KOPT-K1 (cell line): ENCODE data around the gene SPAG4.
A peak's percentile ranks its signal among the peaks of the same experiment; 100 is the strongest.

Experiments used
- H3K27ac ChIP-seq: fragments of 200-600 bp; sonication (generic); 2 replicates; pipeline ENCODE4 v1.5.1; 2016; ENCODE audit warnings: antibody characterized with exemption, mild to moderate bottlenecking, low read depth, low read length; ENCODE audit not compliant: poor library complexity, severe bottlenecking
- H3K36me3 ChIP-seq: fragments of 200-600 bp; sonication (generic); 2 replicates; pipeline ENCODE4 v1.5.1; 2017; ENCODE audit warnings: antibody characterized with exemption, mild to moderate bottlenecking, low read length, moderate library complexity; ENCODE audit not compliant: insufficient read depth
- H3K9me3 ChIP-seq: fragments of 200-600 bp; sonication (generic); 2 replicates; pipeline ENCODE4 v1.5.1; 2017; ENCODE audit warnings: antibody characterized with exemption, low read length, mild to moderate bottlenecking; ENCODE audit not compliant: insufficient read depth, poor library complexity, severe bottlenecking

Gene SPAG4

DNA sequence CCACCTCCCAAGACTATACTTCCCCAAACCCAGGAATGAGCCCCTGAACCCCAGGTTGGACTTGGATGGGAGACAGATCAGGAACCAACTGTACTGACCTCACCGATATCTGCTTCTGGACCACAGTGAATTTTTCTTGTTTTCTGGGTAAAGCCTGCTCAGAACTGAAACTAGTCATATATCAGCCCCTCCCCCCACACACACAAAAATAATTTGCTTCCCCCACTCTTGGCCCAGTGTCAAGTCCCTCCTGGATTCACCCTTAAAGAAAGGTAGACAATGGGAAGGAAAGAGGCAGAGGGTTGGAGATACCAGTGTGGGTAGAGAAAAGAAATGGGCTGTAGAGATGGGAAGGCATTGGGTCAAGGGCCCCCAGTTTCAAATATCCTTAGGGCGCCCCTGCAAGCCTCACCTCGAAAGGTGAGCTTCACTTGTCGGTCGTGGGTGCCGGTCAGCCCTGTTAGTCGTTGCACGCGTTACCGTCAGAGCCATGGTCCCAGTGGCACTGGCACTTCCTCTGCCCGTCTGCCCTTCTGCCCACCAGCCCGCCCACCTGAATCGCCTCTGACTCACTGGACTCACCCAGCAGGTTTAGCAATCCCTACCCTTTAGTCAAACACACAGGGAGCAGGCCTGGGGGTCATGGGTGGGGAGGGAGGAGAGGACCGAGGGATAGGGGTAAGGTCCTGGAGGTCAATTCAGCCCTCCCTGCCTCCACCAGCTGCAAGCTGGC lies 8.5 kb upstream of the SPAG4 start:
- Histone ChIP-seq H3K36me3 (no peaks in the 10 kb centered on the region), H3K27ac (no peak overlapping the region), H3K9me3 (no peaks in the 10 kb centered on the region)

DNA sequence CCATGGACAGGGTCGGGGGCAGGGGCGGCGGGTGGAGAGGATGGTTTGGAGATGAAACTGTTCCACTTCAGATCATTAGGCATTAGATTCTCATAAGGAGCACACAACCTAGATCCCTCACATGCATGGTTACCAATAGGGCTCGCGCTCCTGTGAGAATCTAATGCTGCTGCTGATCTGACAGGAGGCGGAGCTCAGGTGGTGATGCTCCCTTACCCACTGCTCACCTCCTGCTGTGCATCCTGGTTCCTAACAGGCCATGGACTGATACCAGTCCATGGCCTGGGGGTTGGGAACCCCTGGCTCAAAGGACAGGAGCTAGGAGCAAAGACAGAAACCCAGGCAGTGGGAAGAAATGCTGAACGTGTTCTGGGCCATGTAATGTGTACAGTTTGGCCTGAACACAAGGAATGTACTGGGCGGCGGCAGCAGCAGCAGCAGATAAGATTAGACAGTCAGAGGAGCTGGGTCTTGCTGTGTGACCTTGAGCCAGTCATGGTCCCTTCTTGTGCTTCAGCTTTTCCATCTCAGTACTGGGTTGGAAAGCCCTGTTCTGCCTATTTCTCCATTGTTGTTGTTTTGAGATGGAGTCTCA lies 4.7 kb upstream of the SPAG4 start:
- no peak overlapping the region for H3K27ac ChIP-seq
- H3K36me3 ChIP-seq: no peaks in the 10 kb centered on the region
- H3K9me3 ChIP-seq: no peaks in the 10 kb centered on the region

DNA sequence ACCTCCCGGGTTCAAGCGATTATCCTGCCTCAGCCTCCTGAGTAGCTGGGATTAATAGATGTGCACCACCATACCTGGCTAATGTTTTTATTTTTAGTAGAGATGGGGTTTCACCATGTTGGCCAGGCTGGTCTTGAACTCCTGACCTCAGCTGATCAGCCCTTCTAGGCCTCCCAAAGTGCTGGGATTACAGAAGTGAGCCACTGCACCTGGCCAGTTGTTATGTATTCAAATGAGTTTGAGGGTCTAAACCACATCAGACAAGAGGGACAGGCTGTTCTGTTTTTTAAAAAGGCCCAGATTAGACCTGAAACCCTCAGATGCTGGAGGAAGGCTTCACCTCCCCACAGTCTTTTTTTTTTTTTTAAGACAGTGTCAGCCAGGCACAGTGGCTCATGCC lies 4.1 kb upstream of the SPAG4 start:
- no peaks in the 10 kb centered on the region for H3K36me3 ChIP-seq
- H3K9me3 ChIP-seq: no peaks in the 10 kb centered on the region
- no peak overlapping the region for H3K27ac ChIP-seq

DNA sequence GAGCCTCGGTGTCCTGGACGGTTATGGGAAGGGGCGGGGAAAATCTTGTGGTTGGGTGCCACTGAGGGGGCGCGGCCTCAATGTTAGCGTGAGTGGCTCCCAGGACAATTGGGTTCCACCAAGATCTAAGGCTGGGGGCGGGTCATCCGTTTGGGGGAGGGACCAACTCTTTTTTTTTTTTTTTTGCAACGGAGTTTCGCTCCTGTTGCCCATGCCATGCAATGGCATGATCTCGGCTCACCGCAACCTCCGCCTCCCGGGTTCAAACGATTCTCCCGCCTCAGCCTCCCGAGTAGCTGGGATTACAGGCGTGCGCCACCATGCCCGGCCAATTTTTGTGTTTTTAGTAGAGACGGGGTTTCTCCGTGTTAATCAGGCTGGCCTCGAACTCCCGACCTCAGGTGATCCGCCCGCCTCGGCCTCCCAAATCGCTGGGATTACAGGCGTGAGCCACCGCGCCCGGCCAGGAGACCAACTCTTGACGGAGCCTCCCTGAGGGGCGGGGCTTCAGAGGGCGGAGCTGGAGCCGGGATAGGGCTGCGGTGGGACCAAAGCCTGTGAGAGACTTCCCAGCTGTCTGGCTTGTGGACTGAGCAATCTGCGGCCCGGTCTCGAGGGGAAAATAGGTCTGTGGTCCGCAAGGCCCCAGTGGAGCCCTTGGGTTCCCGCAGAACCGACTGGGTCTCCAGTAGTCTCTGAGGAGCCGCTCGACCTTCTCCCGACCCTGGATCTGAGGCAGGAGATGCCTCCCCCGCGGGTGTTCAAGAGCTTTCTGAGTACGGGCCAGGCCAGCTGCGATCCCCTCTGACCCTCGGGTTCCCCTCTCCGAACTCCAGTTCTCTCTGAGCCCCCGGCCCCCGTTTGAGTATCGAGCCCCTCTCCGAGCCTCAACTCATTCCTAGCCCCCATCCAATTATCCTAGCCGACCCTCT lies 1.1 kb downstream of the SPAG4 start:
- peaks cover 12% of the 10 kb centered on the region; the same call in 1 of the 2 replicates for H3K36me3 ChIP-seq
- H3K27ac ChIP-seq: peak overlapping the region; percentile 33
- no peaks in the 10 kb centered on the region for H3K9me3 ChIP-seq

DNA sequence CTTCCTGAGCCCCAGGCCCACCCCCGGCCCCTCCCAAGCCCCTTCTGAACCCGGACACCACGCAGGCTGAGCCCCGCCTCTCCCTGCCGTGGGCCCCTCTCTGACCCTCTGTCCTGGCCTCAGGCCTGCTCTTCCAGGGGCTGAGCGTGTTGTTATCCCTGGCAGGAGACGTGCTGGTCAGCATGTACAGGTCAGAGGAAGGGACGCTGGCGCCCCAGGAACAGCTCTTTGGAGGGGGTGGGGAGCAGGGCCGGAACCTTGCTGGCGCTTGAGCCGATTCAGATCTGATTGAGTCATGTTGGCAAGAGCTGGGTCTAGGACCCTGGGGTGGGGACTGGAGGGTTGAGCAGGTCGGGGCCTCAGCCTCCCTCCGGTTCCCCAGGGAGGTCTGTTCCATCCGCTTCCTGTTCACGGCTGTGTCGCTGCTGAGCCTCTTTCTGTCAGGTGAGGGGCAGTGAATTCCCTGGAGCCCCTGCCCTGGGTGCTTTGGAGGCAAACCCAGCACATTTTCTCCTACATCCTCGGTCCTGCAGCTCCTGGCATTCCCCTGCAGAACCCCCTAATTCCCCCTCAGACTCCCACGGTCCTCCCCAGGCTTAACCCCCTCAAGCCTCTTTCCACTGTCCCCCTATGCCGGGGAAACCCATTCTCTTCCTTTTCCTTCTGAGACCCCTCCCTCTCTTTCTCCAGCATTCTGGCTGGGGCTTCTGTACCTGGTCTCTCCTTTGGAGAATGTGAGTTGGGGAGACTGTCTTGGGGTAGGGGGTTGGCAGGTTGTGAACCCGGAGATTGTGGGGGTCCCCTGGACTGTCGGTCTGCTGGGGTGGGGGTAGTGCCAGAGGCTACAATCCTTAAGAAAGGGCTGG lies 2.0 kb downstream of the SPAG4 start:
- peaks cover 16% of the 10 kb centered on the region; the same call in 1 of the 2 replicates for H3K36me3 ChIP-seq
- H3K27ac ChIP-seq: no peak overlapping the region
- H3K9me3 ChIP-seq: no peaks in the 10 kb centered on the region

DNA sequence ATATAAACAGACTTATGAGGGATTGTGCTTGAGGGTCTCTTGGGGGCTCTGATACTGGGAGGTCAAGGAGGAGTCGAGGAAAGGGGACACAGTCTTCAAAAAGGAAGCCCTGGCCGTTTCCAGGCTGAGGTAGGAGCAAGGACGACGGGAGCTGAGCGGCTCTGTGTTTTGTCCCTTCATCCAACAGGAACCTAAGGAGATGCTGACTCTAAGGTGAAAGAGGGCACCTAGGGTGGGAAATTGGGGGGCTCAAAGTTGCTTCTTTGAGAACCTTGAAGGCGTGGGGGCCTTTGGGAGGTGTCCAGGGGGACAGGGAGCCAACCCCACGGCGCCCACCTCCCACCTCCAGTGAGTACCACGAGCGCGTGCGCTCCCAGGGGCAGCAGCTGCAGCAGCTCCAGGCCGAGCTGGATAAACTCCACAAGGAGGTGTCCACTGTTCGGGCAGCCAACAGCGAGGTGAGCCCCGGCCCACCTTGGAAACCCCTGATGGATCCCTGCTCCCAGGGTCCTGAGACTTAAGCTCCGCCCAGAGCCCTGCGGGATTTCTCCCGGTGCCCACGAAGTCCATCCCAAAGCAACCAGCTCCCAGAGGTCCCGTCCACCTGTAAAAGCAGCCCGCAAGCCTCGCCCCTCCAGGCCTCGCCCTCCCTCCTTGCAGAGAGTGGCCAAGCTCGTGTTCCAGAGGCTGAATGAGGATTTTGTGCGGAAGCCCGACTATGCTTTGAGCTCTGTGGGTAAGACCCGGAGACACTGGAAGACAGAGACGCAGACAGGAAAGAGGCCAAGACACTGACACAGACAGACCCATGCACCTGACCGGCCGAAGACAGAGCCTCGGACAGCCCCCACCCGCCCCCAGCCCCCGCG lies 2.9 kb downstream of the SPAG4 start:
- Histone ChIP-seq H3K27ac (no peak overlapping the region), H3K36me3 (peaks cover 16% of the 10 kb centered on the region; the same call in 1 of the 2 replicates), H3K9me3 (no peaks in the 10 kb centered on the region)

DNA sequence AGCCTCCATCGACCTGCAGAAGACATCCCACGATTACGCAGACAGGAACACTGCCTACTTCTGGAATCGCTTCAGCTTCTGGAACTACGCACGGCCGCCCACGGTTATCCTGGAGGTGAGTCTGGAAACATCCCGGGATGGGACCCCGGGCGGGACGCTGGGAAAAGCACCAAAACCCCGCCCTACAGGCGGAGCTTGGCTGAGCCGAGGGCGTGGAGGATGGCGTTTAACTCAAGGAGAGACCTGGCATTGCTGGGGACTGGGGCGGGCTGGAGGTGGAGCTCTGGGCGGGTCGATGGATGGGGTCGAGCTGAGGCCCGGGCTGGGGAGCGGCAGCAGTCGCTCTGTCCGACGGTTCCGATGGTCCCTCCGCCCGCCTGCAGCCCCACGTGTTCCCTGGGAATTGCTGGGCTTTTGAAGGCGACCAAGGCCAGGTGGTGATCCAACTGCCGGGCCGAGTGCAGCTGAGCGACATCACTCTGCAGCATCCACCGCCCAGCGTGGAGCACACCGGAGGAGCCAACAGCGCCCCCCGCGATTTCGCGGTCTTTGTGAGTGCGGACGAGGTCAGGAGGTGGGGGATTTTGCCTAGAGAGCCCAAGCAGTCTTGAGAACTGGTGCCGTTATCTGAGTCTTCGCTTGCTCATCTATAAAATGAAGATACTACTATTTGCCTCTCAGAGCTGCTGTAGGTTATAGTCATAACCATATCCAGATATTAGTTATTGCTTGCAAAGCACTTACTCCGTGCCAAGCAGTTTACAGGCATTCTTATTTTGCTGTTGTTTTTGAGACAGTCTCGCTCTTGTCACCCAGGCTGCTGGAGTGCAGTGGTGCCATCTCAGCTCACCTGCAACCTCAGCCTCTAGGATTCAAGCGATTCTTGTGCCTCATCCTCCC lies 3.8 kb downstream of the SPAG4 start:
- Histone ChIP-seq H3K36me3 (peaks cover 22% of the 10 kb centered on the region; the same call in 1 of the 2 replicates), H3K9me3 (no peaks in the 10 kb centered on the region), H3K27ac (peak overlapping the region; percentile 44)

DNA sequence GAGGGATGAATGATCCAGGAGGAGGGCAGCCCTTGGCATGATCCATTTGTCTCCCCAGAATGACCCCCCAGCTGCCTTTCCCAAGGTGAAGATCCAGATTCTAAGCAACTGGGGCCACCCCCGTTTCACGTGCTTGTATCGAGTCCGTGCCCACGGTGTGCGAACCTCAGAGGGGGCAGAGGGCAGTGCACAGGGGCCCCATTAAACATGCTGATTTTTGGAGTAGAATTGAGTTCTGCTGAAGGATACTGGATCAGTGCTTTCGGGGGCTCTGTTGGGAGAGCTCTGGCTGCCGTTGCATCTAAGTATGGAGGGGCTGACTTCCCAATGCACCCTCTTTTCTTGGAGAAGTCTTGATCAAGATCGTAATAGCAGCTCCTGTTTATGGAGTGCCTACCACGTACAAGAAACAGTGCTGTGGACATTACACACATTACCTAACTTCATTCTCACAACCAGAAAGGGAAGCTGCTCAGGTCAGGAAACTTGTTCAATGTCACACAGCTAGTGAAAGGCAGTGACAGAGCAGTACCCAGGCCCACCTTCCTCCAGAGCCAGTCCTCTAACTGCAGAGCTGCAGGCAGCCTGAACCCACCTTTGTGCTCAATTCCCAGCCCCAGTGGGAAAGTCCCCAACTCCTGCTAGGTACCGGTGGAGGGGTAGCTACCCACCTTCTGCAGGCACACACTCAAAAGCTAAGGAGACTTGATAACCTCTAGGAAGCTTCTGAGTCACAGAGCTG lies 5.4 kb downstream of the SPAG4 start:
- peaks cover 38% of the 10 kb centered on the region for H3K36me3 ChIP-seq
- no peaks in the 10 kb centered on the region for H3K9me3 ChIP-seq
- no peak overlapping the region for H3K27ac ChIP-seq

DNA sequence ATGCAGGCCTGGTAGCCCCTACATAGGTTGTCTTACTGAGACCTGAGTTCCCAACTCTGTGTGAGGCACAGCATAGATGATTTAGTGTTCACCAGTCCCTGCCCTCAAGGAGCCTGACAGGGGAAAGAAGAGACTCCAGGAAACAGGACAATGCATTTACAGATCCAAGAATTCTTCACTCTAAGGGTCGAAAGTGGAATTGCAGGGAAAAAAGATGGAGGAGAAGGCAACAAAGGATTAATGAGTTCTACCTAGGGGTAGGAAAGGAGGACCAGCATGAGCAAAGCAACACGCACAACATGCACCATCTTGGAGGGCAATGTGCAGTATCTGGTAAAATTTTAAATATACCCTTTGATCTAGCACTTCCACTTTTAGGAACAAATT lies 5.9 kb downstream of the SPAG4 start:
- Histone ChIP-seq H3K36me3 (peaks cover 43% of the 10 kb centered on the region), H3K9me3 (no peaks in the 10 kb centered on the region), H3K27ac (no peak overlapping the region)

DNA sequence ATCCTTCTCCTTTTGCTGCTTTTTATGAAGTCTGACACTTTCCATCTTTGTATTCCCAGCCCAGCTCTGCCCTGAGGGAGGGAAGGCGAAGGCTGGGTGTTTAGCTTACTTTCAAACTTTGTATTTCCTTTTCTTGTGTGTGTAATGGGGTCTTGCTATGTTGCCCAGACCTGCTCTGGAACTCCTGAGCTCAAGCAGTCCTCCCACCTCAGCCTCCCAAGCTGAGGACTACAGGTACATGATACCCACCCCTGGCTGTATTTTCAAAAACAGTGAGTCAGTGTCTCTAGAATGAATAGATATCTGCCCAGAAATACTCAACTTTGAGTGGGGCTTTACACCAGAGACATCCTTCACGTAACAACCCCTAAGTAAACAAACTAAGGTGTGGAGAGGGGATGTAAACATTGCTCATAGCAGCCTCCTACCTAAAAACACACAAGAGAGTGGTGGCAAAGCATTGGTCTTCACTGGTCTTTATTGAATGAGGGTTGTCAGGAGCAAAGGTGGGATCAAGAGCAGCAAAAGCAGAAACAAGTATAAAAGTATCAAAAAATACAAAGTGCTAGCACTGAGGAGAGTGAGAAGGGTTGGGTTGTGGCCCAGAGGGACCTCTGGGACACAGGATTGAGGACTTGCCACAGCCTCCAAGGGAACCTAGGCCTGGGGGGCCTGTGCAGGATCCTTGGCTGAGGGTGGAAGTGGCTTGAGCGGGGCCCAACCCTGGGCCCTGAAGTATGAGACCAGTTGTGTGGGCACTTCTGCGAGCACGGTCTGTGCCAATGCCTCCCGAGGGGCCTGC lies 10.2 kb downstream of the SPAG4 start:
- peaks cover 81% of the 10 kb centered on the region for H3K36me3 ChIP-seq
- no peak overlapping the region for H3K27ac ChIP-seq
- H3K9me3 ChIP-seq: no peaks in the 10 kb centered on the region

DNA sequence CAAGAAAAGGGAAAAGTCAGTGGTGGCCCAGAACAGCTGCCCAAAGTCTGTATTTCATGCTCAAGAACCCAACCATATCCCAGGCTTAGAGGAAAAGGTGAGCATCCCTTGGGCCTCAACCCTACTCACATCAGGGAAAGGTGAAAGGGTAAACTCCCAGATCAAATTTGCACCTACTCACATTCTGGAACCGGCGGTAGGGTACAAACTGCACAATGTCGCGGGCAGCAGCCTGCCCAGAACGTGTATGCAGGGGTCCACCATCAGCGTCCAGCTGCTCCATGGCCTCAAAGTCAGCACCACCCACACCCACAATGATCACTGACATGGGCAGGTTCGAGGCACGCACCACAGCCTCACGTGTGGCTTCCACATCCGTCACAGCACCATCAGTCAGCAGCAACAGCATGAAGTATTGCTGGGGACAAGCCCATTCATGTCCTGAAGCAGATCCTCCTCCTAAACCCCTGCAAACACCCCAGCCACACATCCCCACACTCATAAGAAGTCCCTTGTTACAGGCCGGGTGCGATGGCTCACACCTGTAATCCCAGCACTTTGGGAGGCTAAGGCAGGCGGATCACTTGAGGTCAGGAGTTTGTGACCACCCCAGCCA lies 10.9 kb downstream of the SPAG4 start:
- Histone ChIP-seq H3K36me3 (peaks cover 81% of the 10 kb centered on the region), H3K9me3 (no peaks in the 10 kb centered on the region), H3K27ac (no peak overlapping the region)

DNA sequence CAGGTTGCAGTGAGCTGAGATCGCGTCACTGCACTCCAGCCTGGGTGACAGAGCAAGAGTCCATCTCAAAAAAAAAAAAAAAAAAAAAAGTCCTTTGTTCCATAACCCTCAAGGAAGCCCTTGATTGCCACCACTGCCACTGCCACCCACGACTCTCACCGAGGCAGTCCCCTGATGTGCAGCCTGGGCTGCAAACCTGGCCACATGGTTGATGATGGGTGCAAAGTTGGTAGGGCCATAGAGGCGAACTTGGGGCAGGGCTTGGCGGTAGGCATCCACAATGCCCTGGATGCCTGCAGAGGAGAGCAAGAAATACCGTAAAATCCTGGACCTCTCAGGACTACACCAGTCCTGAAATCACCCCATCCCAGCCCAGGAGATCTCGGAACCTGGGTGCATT lies 11.5 kb downstream of the SPAG4 start:
- Histone ChIP-seq H3K9me3 (no peaks in the 10 kb centered on the region), H3K27ac (no peak overlapping the region), H3K36me3 (peaks cover 81% of the 10 kb centered on the region)
